GM12875 (cell line): ENCODE results near the gene CUBN.

ENCODE experiments used
- H3K4me3 ChIP-seq: one replicate; pipeline ENCODE4 v1.5.1; 2011; ENCODE audit warnings: low read depth, low read length, control low read depth
- TF ChIP-seq, protein P1 (sequence below): IDR thresholded peaks from 2 replicates; pipeline ENCODE4 v1.5.1; 2011; ENCODE audit warnings: low read depth, mild to moderate bottlenecking, control low read depth, inconsistent platforms, low read length, moderate library complexity, borderline replicate concordance; ENCODE audit not compliant: insufficient read depth

CUBN gene

DNA sequence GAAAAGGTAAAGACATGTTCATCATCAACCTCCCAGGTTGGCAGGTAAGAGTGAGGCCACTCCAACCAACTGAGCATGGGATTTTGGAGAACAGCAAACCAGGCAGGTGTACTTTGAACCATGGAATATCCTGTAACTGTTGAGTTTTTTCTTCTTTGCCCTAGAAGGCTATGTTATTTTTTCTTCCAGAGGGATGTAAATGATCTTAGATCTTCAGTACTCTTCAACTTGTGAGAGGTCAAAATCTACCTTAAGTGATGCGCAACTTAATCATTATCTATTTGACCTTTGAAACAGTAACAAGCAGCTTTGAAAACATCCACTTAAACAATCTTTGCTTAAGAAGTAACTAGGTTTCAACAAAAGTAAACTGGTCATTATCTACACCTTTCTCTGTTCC, at the start of gene CUBN:
TSS of gene CUBN (minus strand) at position 71 of the 400 bp plus-strand sequence. CDS start at position 25, 46 bp downstream.
- TF ChIP-seq, protein P1, sequence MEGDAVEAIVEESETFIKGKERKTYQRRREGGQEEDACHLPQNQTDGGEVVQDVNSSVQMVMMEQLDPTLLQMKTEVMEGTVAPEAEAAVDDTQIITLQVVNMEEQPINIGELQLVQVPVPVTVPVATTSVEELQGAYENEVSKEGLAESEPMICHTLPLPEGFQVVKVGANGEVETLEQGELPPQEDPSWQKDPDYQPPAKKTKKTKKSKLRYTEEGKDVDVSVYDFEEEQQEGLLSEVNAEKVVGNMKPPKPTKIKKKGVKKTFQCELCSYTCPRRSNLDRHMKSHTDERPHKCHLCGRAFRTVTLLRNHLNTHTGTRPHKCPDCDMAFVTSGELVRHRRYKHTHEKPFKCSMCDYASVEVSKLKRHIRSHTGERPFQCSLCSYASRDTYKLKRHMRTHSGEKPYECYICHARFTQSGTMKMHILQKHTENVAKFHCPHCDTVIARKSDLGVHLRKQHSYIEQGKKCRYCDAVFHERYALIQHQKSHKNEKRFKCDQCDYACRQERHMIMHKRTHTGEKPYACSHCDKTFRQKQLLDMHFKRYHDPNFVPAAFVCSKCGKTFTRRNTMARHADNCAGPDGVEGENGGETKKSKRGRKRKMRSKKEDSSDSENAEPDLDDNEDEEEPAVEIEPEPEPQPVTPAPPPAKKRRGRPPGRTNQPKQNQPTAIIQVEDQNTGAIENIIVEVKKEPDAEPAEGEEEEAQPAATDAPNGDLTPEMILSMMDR: no peak
- H3K4me3 ChIP-seq: no peak within 1 kb of the TSS

DNA sequence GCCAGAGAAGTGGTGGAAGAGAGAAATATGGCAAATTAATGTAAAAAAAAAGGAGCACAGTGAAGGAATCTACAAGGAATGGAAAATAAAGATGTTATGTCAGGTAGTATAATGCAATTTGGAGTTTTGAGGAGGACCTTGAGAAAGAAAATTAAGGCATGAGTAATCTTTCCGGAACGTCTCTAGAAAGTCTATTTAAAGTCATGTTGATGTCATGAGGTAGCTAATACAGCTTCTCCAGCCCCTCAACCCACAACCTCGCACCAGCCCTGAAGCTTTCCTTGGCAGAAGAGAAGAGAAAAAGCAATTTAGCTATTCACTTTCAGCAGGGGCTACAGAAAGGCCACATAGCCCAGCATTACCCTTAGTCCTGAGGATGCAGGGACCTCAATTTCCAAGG, 49.4 kb upstream of the CUBN start:
- no peak overlapping the region for H3K4me3 ChIP-seq
- TF ChIP-seq, protein P1: no peak

DNA sequence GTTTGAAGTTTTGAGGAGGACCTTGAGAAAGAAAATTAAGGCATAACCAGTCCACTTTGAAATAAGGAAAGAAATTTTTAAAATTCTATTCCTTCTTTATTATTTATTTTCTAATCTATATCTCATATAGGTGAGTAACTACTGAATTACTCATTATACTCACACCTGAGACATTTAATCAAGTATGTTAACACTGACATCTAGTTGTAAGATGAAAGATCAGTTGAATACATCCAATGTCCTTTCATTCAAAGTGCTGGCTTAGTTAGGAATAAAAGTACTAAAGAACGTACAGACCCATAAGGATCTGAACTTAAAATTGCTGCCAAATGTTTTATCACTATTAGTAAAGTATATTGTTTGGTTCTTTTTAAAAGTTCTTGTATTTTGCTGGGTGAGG, 48.4 kb upstream of the CUBN start:
- TF ChIP-seq, protein P1: no peak
- H3K4me3 ChIP-seq: no peak overlapping the region

DNA sequence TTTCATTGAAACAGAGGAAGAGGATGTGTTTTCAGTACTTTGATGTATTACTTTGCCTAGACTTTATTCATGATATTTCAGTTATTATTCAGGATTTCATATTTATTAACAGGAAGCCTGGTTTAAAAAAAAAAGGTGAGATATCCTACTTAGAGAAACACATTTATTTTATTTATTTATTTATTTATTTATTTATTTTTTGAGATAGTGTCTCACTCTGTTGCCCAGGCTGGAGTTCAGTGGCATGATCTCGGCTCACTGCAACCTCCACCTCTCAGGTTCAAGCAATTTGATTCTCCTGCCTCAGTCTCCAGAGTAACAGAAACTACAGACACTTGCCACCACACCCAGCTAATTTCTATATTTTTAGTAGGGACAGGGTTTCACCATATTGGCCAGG, 47.4 kb upstream of the CUBN start:
- H3K4me3 ChIP-seq: no peak overlapping the region
- TF ChIP-seq, protein P1: no peak

DNA sequence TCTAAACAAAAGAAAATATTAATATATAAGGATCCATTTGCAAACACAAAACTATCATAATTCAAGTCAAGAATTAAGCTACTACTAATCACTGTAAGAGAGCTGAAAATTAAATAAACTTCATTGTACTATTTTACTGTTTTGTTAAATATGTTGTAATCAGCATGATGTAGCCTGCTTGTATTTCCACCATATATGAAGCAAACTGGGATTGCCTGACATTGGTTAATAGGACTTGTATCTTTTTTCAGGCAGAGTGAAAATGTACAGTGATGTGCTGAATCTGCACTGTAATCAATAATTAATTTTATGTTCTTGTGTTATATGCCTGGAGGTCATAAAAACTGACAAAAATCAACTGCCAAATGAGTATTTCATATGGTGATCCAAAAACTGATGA, 46.5 kb upstream of the CUBN start:
- no peak overlapping the region for H3K4me3 ChIP-seq
- TF ChIP-seq, protein P1: no peak

DNA sequence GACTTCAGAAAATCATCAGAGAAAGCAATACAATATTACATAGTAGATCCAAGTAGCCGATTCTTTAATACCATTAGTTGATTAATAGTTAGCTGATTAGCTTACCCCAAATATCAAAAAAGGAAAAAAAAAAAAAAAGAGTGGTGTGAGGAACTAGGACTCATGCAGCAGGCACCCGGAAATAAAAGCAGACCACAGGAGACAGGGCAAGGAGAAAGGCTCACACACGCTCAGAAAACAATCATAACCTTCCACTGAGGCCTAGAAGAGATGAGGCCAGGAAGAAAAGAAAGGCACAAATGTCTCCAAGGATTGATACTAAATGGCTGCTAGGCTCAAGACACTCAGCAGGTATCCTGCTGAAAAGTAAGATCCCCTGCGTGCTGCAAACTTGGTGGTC, 45.9 kb upstream of the CUBN start:
- TF ChIP-seq, protein P1: no peak
- H3K4me3 ChIP-seq: no peak overlapping the region

DNA sequence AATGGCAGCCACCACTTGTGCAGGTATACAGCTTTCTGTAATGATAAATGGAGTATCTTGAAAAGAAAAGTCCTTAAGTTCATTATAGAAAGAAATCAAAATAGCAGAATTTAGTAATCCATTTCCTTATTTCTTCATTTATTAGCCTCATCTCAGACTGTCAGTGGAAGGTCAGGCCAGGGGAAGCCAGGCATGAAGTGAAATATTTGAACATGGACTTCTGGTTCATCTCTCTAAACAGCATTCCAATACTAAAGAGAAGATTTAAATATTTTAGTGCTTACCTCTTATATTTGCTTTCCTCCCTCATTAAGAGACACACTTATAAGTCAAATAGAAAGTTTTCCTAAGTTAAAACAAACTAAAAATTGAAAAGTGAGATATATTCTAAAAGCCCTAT, 45.0 kb upstream of the CUBN start:
- TF ChIP-seq, protein P1: no peak
- no peak overlapping the region for H3K4me3 ChIP-seq
